AG04449 (cell line): Measurements from ENCODE around the gene MOV10.

Experiments used
- CTCF ChIA-PET: fragments of 350-600 bp; formaldehyde crosslinking; extraction: SDS; loops from one replicate; lab custom pipeline; 2021; ENCODE audit warnings: antibody characterized with exemption; lab: Yijun Ruan, JAX
- POLR2A ChIA-PET: fragments of 400-600, 350-600 bp; formaldehyde crosslinking; extraction: SDS; loops from one replicate; lab custom pipeline; 2020; ENCODE audit warnings: antibody characterized with exemption, inconsistent platforms; lab: Yijun Ruan, JAX
- DNase-seq: peaks from one replicate; pipeline ENCODE4 v3.0.0-alpha.2; 2010; ENCODE audit warnings: low read depth, low spot score
- H3K4me3 ChIP-seq: 2 replicates; pipeline ENCODE4 v1.5.1; 2011; ENCODE audit warnings: low read depth, mild to moderate bottlenecking, control low read depth, low read length
- CTCF ChIP-seq: IDR thresholded peaks from one replicate; pipeline ENCODE4 v1.5.1; 2011; ENCODE audit warnings: mild to moderate bottlenecking, moderate library complexity, low read length, control low read depth, inconsistent platforms; ENCODE audit not compliant: insufficient read depth; ENCODE audit errors: missing control alignments

MOV10 gene

GRCh38 chr1:112704934-112705627 lies 30.6 kb downstream of the MOV10 start:
- DNase-seq = peak; percentile 82
- CTCF ChIA-PET = interaction anchor here (0.8 to 4.5 kb wide), 9 partner anchors 11 to 368 kb away, joined by 3 to 36 read pairs (median 5); partner anchors contain the start of genes LRIG2, MOV10 and PPM1J
- H3K4me3 ChIP-seq = peak overlapping the region; percentile 88
- POLR2A ChIA-PET = interaction anchor here (0.6 to 2.3 kb wide), 12 partner anchors 10 to 314 kb away, joined by 3 to 21 read pairs (median 4); partner anchors contain the start of genes CAPZA1, CTTNBP2NL, MOV10 and PPM1J
- TF ChIP-seq CTCF = no peak

GRCh38 chr1:112706505-112707220 lies 32.2 kb downstream of the MOV10 start, which contains the start of gene RHOC:
RHOC (minus strand) TSS chr1:112707127; CDS start chr1:112703799, 3,328 bp downstream.
- TF ChIP-seq CTCF = no peak
- POLR2A ChIA-PET = interaction anchor here (0.5 to 1.0 kb wide), 4 partner anchors 10 to 312 kb away, joined by 3 to 4 read pairs (median 3); partner anchors contain the start of gene ST7L
- CTCF ChIA-PET = interaction anchor here (0.5 to 4.2 kb wide), 9 partner anchors 10 to 408 kb away, joined by 3 to 62 read pairs (median 11); partner anchors contain the start of gene LRIG2
- peak within 1 kb of the TSS; percentile 88 for H3K4me3 ChIP-seq
- no peak for DNase-seq

- DNase-seq = peak; percentile 34
- peak; percentile 98 for TF ChIP-seq CTCF
- H3K4me3 ChIP-seq = peak overlapping the region; percentile 88
- ChIA-PET POLR2A (interaction anchor here (0.5 to 1.0 kb wide), 5 partner anchors 10 to 313 kb away, joined by 3 to 5 read pairs (median 3); partner anchors contain the start of genes MOV10 and ST7L), CTCF (interaction anchor here (0.6 to 4.2 kb wide), 39 partner anchors 8 to 409 kb away, joined by 3 to 62 read pairs (median 5); partner anchors contain the start of genes CAPZA1, CTTNBP2NL, LRIG2 and ST7L)
Observed at GRCh38 chr1:112707221-112708001, 33.0 kb downstream of the MOV10 start.

GRCh38 chr1:112708002-112708448 lies 33.6 kb downstream of the MOV10 start:
- CTCF ChIA-PET = interaction anchor here (0.6 to 4.2 kb wide), 40 partner anchors 9 to 409 kb away, joined by 3 to 62 read pairs (median 5); partner anchors contain the start of genes CAPZA1, CTTNBP2NL, LRIG2 and ST7L
- no peak overlapping the region for H3K4me3 ChIP-seq
- POLR2A ChIA-PET = interaction anchor here (0.9 kb wide), 1 partner anchor 33 kb away, joined by 5 read pairs; the partner anchor contains the start of gene MOV10
- no peak for TF ChIP-seq CTCF
- DNase-seq = no peak

- no peak overlapping the region for H3K4me3 ChIP-seq
- no peak for DNase-seq
- ChIA-PET POLR2A (interaction anchor here (0.9 kb wide), 1 partner anchor 34 kb away, joined by 5 read pairs; the partner anchor contains the start of gene MOV10), CTCF (interaction anchor here (0.7 to 4.2 kb wide), 34 partner anchors 8 to 410 kb away, joined by 3 to 62 read pairs (median 6); partner anchors contain the start of genes CAPZA1, LRIG2 and ST7L)
- TF ChIP-seq CTCF = no peak
Observed at GRCh38 chr1:112708489-112708888, 34.0 kb downstream of the MOV10 start.
